DOHH2 (cell line): ENCODE results near the gene PLEKHN1.

Experiments used
- CTCF ChIP-seq: fragments of 200-600 bp; sonication (generic); IDR thresholded peaks from one replicate; pipeline ENCODE4 v1.5.1; 2014; ENCODE audit warnings: antibody characterized with exemption, mild to moderate bottlenecking, low read depth, low read length; ENCODE audit not compliant: poor library complexity, severe bottlenecking
- EZH2phosphoT487 ChIP-seq: fragments of 200-600 bp; sonication (generic); IDR thresholded peaks from 2 replicates; pipeline ENCODE4 v1.6.1; 2017; ENCODE audit warnings: borderline replicate concordance, mild to moderate bottlenecking, antibody characterized with exemption, low read length, moderate library complexity, mixed read lengths

GRCh38 chr1:970973-971730 lies 4.9 kb downstream of the PLEKHN1 start:
- no peak for TF ChIP-seq EZH2phosphoT487
- TF ChIP-seq CTCF: no peak
